ENCODE measurements around the gene CNTNAP2. TPM values are rescaled to one million over a fixed set of nuclear protein-coding genes. Genes with fewer than 3 reads are reported as not detected.
"Not testable (repeated sequence)": the region's sequence is repeated elsewhere in the genome, so short reads cannot be mapped to it uniquely, and the experiment has no call there.

The CNTNAP2 gene
- total and polyA plus RNA-seq, 7 donors, result 0.60 to 2.4 (median 1.7) TPM

DNA sequence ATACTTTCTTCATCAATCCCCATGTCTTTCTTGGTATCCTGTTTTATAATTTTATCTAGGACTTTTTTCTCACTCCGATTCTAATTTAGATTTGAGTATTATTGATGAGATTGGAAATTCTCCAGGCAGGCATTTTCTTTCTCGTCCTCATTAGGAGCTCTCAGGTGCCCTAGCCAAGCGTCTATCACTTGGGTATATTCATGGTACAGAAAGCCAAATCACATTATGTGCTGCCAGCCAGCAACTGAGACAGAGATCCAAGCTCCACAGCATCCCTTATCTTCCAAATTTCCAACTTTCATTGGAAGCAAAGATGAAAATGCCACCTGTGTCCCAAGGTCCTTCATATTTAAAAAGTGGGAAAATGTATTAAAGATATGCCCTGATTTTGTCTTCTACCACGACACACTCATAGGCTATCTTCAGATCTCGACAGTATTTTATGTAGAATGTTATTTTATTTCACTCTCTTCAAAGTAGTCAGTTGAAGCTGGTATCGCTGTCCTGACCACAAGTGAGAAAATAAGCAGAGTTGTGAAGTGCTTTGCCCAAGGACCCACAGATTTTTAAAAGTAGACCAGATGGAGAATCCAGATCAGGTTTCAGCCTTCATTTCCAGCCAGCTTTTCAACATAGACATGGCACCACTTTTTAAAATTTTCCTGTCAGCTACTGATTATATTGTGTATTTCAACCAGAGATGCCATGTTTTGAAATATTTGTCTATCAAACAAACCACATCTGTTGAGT lies 773.4 kb downstream of the CNTNAP2 start:
- intact Hi-C loops (cut with DNase I), result no loop called here
- WGBS, 2 donors, result 82 to 88% methylated on average over 6 of the region's 6 CpGs
- no peak overlapping the region for H3K4me3 ChIP-seq
- no peak overlapping the region for H3K27ac ChIP-seq
- no peak for TF ChIP-seq POLR2A (IDR thresholded peaks at IDR 0.05)
- TF ChIP-seq, protein P1, sequence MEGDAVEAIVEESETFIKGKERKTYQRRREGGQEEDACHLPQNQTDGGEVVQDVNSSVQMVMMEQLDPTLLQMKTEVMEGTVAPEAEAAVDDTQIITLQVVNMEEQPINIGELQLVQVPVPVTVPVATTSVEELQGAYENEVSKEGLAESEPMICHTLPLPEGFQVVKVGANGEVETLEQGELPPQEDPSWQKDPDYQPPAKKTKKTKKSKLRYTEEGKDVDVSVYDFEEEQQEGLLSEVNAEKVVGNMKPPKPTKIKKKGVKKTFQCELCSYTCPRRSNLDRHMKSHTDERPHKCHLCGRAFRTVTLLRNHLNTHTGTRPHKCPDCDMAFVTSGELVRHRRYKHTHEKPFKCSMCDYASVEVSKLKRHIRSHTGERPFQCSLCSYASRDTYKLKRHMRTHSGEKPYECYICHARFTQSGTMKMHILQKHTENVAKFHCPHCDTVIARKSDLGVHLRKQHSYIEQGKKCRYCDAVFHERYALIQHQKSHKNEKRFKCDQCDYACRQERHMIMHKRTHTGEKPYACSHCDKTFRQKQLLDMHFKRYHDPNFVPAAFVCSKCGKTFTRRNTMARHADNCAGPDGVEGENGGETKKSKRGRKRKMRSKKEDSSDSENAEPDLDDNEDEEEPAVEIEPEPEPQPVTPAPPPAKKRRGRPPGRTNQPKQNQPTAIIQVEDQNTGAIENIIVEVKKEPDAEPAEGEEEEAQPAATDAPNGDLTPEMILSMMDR (IDR thresholded peaks at IDR 0.05), result no peak
- TF ChIP-seq POLR2AphosphoS5 (IDR thresholded peaks at IDR 0.05), result no peak
- no peak for TF ChIP-seq EP300 (IDR thresholded peaks at IDR 0.05)
- H3K9me3 ChIP-seq, result no peaks in the 10 kb centered on the region
- H3K27me3 ChIP-seq, result no peaks in the 10 kb centered on the region
- no peaks in the 10 kb centered on the region for H3K36me3 ChIP-seq
- no peaks in the 10 kb centered on the region for H3K4me1 ChIP-seq
- no peak for DNase-seq

DNA sequence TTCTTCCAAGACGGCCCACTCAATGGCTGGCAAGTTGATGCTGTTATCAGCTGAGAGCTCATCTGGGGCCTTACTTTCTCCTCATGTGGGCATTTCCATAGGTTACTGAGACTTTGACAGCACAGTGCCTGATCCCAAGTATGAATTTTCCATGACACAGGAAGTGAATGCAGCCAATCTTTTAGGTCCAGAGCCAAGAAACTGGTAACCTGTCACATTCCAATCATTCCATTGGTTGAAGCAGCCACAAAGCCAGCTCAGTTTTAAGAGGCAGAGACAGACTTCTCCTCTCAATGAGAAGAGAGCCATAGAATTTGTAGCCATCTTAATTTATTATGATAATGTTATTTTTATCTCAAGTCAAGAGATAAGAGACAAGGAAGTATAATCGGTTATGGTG lies 775.5 kb downstream of the CNTNAP2 start:
- 49 to 79% methylated on average over 2 of the region's 2 CpGs for WGBS, 2 donors
- Histone ChIP-seq H3K4me1 (no peaks in the 10 kb centered on the region), H3K4me3 (no peak overlapping the region), H3K27ac (no peak overlapping the region), H3K36me3 (no peaks in the 10 kb centered on the region), H3K9me3 (no peaks in the 10 kb centered on the region), H3K27me3 (no peaks in the 10 kb centered on the region)
- DNase-seq, result no peak
- no peak for TF ChIP-seq EP300 (IDR thresholded peaks at IDR 0.05)
- no peak for TF ChIP-seq POLR2AphosphoS5 (IDR thresholded peaks at IDR 0.05)
- no peak for TF ChIP-seq POLR2A (IDR thresholded peaks at IDR 0.05)
- TF ChIP-seq, protein P1 (IDR thresholded peaks at IDR 0.05), result no peak
- intact Hi-C loops (cut with DNase I), result no loop called here

DNA sequence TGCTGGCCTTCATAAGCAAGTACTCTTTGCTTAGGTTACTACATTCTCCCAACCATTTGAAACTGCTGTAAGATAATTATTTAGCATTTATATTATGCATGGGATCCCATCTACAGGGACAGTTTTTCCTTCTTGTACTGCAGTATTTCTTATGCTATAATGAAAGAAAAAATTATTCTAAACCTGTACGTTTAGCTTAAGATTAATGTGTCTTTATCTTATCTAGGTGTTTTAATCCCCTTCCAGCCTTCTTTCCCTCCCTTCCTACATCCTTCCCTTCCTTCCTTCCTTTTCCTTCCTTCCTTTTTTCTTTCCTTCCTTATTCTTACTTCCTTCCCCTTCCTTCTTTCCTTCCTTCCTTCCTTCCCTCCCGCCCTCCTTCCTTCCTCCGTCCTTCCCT lies 778.3 kb downstream of the CNTNAP2 start:
- no peak overlapping the region for H3K4me3 ChIP-seq
- H3K36me3 ChIP-seq, result no peaks in the 10 kb centered on the region
- no peak for DNase-seq
- no peak for TF ChIP-seq POLR2AphosphoS5 (IDR thresholded peaks at IDR 0.05)
- intact Hi-C loops (cut with DNase I), result no loop called here
- 90 to 93% methylated on average over 3 of the region's 3 CpGs for WGBS, 2 donors
- H3K27ac ChIP-seq, result no peak overlapping the region
- no peaks in the 10 kb centered on the region for H3K27me3 ChIP-seq
- no peaks in the 10 kb centered on the region for H3K9me3 ChIP-seq
- no peaks in the 10 kb centered on the region for H3K4me1 ChIP-seq

DNA sequence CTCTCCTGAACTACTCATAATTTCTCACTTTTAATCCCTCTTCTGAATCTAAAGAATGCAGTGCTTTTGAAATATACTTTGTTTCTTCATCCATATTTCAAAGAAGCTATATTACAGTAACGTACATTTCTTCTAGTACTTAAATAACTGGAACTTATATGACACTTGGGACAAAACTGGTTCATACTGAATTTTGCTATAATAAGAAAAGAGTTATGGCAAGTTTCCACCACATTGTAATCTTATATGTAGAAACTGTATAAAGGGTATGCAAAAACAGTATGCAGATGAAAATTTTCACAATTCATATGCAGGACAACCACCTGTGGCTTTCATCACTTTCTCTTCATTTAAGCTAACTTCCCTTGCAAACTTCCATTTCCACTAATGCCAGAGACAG lies 785.7 kb downstream of the CNTNAP2 start:
- intact Hi-C loops (cut with DNase I), result no loop called here
- no peak for DNase-seq

DNA sequence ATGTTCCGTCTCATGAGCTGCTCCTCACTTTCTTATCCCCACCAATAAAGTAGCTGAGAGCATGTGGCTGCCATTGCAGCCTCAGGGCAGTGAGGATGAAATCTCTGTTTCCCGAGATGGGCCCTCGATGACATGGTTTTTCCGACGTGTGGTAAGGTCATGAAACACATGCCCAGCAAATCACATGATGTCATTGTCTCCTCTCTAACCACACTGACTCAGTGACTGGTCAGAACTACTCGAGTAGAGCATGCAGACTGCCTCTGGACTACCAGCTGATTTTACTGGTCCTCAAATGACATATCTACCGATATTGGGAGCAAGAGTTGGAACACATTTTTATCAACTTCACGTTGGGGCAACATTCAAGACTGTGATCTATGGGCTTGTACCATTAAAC lies 786.1 kb downstream of the CNTNAP2 start:
- Histone ChIP-seq H3K36me3 (no peaks in the 10 kb centered on the region), H3K27me3 (no peaks in the 10 kb centered on the region), H3K27ac (no peak overlapping the region), H3K9me3 (no peaks in the 10 kb centered on the region), H3K4me3 (no peak overlapping the region), H3K4me1 (no peaks in the 10 kb centered on the region)
- TF ChIP-seq, protein P1 (IDR thresholded peaks at IDR 0.05), result no peak
- TF ChIP-seq POLR2AphosphoS5 (IDR thresholded peaks at IDR 0.05) (no peak), POLR2A (IDR thresholded peaks at IDR 0.05) (no peak)
- WGBS, 2 donors, result 78 to 88% methylated on average over 8 of the region's 8 CpGs
- intact Hi-C loops (cut with DNase I), result no loop called here
- no peak for DNase-seq

More for the DNA sequence above, 785.7 kb downstream of the CNTNAP2 start:
- TF ChIP-seq, protein P1 (IDR thresholded peaks at IDR 0.05), result no peak
- TF ChIP-seq EP300 (IDR thresholded peaks at IDR 0.05) (no peak), POLR2A (IDR thresholded peaks at IDR 0.05) (no peak), POLR2AphosphoS5 (IDR thresholded peaks at IDR 0.05) (no peak)
- no peaks in the 10 kb centered on the region for H3K9me3 ChIP-seq
- no peak overlapping the region for H3K27ac ChIP-seq
- no peaks in the 10 kb centered on the region for H3K4me1 ChIP-seq
- no peak overlapping the region for H3K4me3 ChIP-seq
- no peaks in the 10 kb centered on the region for H3K36me3 ChIP-seq
- H3K27me3 ChIP-seq, result no peaks in the 10 kb centered on the region
- 52 to 83% methylated on average over 1 of the region's 1 CpG for WGBS, 2 donors

DNA sequence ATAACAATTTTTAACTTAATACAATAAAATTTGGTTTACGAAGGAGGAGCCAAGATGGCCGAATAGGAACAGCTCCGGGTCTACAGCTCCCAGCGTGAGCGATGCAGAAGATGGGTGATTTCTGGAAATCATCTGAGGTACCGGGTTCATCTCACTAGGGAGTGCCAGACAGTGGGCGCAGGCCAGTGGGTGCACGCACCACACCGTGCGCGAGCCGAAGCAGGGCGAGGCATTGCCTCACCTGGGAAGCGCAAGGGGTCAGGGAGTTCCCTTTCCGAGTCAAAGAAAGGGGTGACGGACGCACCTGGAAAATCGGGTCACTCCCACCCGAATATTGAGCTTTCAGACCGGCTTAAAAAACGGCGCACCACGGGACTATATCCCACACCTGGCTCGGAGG lies 789.1 kb downstream of the CNTNAP2 start:
- H3K27ac ChIP-seq; DNase-seq; H3K9me3 ChIP-seq; H3K4me1 ChIP-seq; intact Hi-C loops (cut with DNase I); H3K4me3 ChIP-seq; H3K36me3 ChIP-seq; H3K27me3 ChIP-seq: not testable (repeated sequence)
- WGBS, 2 donors, result 93 to 96% methylated on average over 24 of the region's 24 CpGs
